Lung (tissue), 12 donors: ENCODE results near the gene ZG16B. TPM values are rescaled to one million over a fixed set of nuclear protein-coding genes. Genes with fewer than 3 reads are reported as not detected.

ENCODE experiments used
- ATAC-seq: fragments of 200-7000 bp; cut with Tn5 transposase; one replicate; pipeline ENCODE4 v1.9.1; 2020; ENCODE audit warnings: moderate number of reproducible peaks; ENCODE audit not compliant: insufficient read depth, low FRiP score
- DNase-seq, 3 donors: peaks; one replicate each; pipeline ENCODE4 v3.0.0-alpha.2; 2013 to 2017
- H3K27ac ChIP-seq, 2 donors: one replicate each; pipeline ENCODE4 v1.5.1; 2013; ENCODE audit warnings: mild to moderate bottlenecking in 2 of 2, moderate library complexity in 2 of 2, control low read depth in 1 of 2, inconsistent platforms in 1 of 2, low read depth in 1 of 2, low read length in 1 of 2
- H3K27me3 ChIP-seq, 3 donors: one replicate each; pipeline ENCODE4 v1.5.1; 2013; ENCODE audit warnings: low read length in 2 of 3; ENCODE audit not compliant: control insufficient read depth in 3 of 3, insufficient read depth in 3 of 3
- H3K36me3 ChIP-seq, 4 donors: one replicate each; pipeline ENCODE4 v1.5.1; 2013; ENCODE audit warnings: low read length in 4 of 4, mild to moderate bottlenecking in 1 of 4, moderate library complexity in 1 of 4; ENCODE audit not compliant: control insufficient read depth in 4 of 4, insufficient read depth in 4 of 4
- H3K4me1 ChIP-seq, 5 donors: one replicate each; pipeline ENCODE4 v1.5.1; 2013; ENCODE audit warnings: low read length in 5 of 5, mild to moderate bottlenecking in 2 of 5, moderate library complexity in 1 of 5; ENCODE audit not compliant: control insufficient read depth in 5 of 5, insufficient read depth in 5 of 5
- H3K4me3 ChIP-seq: one replicate; pipeline ENCODE4 v1.5.1; 2013; ENCODE audit warnings: mild to moderate bottlenecking, control low read depth, moderate library complexity
- H3K9ac ChIP-seq, 2 donors: one replicate each; pipeline ENCODE4 v1.5.1; 2013; ENCODE audit warnings: low read length in 2 of 2, control low read depth in 1 of 2; ENCODE audit not compliant: insufficient read depth in 1 of 2
- H3K9me3 ChIP-seq, 4 donors: one replicate each; pipeline ENCODE4 v1.5.1; 2013; ENCODE audit warnings: low read length in 3 of 4, mild to moderate bottlenecking in 1 of 4, moderate library complexity in 1 of 4; ENCODE audit not compliant: control insufficient read depth in 4 of 4, insufficient read depth in 3 of 4
- WGBS, 2 donors: extraction: QIAGEN DNeasy Blood & Tissue Kit; methylation state at CpG; one replicate each; pipeline ENCODE4 v1.1.7; 2013; 5-methylcytosine and 5-hydroxymethylcytosine counted together
- polyA plus RNA-seq, 2 donors: library from polyadenylated mRNA; stranded (reverse); fragments of 200-250 nt; gene quantifications; one replicate each; pipeline ENCODE4 v1.2.1, GENCODE V29; 2013
- total RNA-seq, 2 donors: library from RNA; depleted of rRNA in 1 of 2; stranded (reverse); fragments of >200 nt in 1 of 2; gene quantifications; one replicate each; pipeline ENCODE4 v1.2.1, GENCODE V29; 2014 to 2021
- TF ChIP-seq, protein P1 (sequence below): IDR thresholded peaks from 2 replicates; pipeline ENCODE4 v1.5.1; 2012; ENCODE audit warnings: mild to moderate bottlenecking; ENCODE audit errors: control extremely low read depth, extremely low read depth
- donor health status: control.
- donor health status: control.
- donor health status: Bipolar disorder and iron deficiency.
- donor health status: healthy.
- donor health status: DM: yes; HTN: yes; CAD: no.

Gene ZG16B
- total and polyA plus RNA-seq, 4 donors: 2.1 to 6.1 (median 4.3) TPM

DNA sequence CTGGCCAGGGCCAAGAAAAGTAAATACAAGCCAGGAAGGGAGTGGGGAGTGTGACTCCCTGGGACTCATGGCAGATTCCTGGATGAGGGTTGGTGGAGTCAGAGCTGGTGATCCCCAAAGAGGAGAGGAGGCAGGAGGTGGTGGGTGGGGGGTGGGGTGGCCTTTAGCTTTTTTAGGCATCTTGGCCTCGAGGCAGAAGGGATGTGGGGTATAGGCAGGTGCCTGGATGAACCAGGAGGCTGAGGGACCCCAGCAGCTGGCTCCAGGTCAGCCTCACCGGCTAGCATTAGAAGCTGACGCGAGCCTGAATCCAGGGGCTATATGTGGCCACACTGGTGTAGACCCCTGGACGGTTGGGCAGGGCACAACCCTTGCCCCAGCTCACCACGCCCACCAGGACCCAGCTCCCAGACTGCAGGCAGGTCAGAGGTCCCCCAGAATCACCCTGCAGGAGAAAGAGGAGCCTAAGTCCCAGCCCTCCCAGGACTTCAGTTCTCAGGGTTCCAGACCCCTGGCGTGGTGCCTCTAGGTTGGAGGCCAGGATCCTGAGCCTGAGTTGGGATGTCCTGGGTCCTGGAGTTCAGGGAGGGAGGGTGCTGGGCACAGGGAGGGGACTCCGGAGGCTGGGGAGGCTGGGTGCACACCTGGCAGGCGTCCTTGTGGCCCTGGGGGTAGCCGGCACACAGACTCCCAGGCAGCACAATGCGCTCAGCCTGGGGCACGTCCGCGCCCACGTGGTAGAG is 45.6 kb upstream of the ZG16B start:
- Histone ChIP-seq H3K4me3 (no peak overlapping the region), H3K27me3 (peaks cover 0 to 38% (median 22%) of the 10 kb centered on the region in 3 donors), H3K9me3 (no peaks in the 10 kb centered on the region), H3K4me1 (peaks cover 0 to 8% (median 0%) of the 10 kb centered on the region in 5 donors), H3K9ac (no peak overlapping the region), H3K36me3 (no peaks in the 10 kb centered on the region), H3K27ac (no peak overlapping the region)
- TF ChIP-seq, protein P1, sequence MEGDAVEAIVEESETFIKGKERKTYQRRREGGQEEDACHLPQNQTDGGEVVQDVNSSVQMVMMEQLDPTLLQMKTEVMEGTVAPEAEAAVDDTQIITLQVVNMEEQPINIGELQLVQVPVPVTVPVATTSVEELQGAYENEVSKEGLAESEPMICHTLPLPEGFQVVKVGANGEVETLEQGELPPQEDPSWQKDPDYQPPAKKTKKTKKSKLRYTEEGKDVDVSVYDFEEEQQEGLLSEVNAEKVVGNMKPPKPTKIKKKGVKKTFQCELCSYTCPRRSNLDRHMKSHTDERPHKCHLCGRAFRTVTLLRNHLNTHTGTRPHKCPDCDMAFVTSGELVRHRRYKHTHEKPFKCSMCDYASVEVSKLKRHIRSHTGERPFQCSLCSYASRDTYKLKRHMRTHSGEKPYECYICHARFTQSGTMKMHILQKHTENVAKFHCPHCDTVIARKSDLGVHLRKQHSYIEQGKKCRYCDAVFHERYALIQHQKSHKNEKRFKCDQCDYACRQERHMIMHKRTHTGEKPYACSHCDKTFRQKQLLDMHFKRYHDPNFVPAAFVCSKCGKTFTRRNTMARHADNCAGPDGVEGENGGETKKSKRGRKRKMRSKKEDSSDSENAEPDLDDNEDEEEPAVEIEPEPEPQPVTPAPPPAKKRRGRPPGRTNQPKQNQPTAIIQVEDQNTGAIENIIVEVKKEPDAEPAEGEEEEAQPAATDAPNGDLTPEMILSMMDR: no peak
- DNase-seq (no peak), ATAC-seq (no peak)
- 60 to 68% methylated on average over 15 of the region's 15 CpGs for WGBS, 2 donors

DNA sequence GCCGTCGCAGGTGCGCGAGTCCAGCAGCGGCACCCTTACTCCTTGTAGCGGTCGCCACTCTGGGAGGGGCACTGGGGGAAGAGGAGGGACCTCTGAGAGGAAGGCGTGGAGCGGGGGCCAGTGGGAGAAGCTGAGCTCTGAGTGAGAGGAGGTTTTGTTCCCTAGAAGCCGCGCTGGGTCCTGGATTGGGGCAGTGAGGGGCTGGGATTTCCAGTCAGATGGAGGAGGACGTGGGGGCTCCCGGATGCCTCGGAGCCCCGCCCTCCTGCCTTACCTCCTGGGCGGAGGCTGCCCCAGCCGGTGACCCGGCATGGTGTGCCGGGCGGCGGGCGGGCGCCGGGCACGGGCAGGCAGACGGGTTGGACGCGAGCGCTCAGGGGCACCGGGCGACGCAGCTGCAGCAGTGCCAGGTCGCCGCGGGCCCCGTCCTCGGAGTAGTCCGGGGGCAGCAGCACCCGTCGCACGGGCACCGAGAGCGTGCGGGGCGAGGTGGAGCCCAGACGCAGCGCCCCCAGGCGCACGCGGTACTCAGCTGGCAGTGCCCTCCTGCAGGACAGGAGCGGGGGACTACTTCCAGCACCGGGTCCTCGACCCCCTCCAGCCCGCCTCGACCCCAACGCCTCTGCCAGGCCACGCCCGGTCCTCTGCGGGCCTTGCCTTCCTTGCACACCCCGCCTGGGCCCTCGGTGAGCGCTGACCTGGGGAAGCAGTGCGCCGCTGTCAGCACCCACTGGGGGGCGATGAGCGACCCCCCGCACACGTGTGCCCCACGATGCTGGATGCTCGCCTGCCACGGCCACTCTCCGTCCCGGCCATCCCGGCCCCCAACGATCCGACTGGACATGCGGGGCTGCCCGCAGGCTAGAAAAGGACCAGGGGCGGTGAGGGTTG is 44.8 kb upstream of the ZG16B start:
- ATAC-seq (no peak), DNase-seq (no peak)
- Histone ChIP-seq H3K9ac (no peak overlapping the region), H3K36me3 (no peaks in the 10 kb centered on the region), H3K27ac (no peak overlapping the region), H3K9me3 (no peaks in the 10 kb centered on the region), H3K4me1 (peaks cover 0 to 8% (median 0%) of the 10 kb centered on the region in 5 donors), H3K4me3 (no peak overlapping the region), H3K27me3 (peaks cover 0 to 42% (median 22%) of the 10 kb centered on the region in 3 donors)
- TF ChIP-seq, protein P1: no peak
- 13 to 18% methylated on average over 49 to 79 of the region's 79 CpGs for WGBS, 2 donors

DNA sequence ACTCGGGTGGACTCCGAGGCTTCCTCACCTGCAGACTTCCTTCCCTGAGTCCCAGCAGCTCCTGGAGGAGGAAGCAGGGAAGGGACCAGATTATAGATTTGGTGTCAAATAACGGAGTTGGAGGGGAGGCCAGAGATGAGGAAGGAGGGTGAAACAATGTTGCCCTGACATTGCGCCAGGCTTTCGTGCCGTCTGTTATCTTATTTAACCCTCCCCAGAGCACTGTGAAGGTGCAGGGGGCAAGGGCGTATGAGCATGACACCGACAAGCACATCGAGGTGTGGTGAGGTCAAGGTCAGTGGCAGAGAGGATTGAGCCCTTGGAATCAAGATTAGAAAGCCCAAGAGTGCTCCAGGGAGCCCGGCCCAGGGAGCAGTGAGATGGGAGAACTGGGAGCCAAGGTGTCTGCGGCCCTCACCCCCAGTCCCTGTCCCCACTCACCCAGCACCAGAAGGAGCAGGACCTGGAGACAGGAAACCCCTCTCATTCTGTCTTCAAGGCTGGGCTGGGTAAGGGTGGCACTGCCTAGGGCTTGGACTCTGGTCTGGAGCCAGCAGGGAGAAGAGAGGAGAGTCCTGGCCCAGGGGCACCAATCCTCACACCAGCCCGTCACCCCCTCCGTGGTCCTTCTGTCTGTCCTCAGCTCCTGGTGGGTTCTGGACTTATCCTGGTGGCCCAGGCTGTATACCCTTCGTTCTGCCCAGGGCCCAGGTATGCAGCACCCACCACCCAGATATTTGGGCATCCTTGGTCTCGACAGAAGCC is 43.9 kb upstream of the ZG16B start:
- DNase-seq: no peak
- H3K4me3 ChIP-seq: no peak overlapping the region
- WGBS, 2 donors: 50 to 52% methylated on average over 14 to 15 of the region's 15 CpGs

More for the DNA sequence above, 43.9 kb upstream of the ZG16B start:
- TF ChIP-seq, protein P1: no peak
- no peaks in the 10 kb centered on the region for H3K36me3 ChIP-seq
- no peak overlapping the region for H3K9ac ChIP-seq
- no peak for ATAC-seq
- peaks cover 0 to 42% (median 22%) of the 10 kb centered on the region in 3 donors for H3K27me3 ChIP-seq
- peaks cover 0 to 8% (median 0%) of the 10 kb centered on the region in 5 donors for H3K4me1 ChIP-seq
- no peaks in the 10 kb centered on the region for H3K9me3 ChIP-seq
- no peak overlapping the region for H3K27ac ChIP-seq
